Left ventricle myocardium inferior (tissue), 1 donor: Measurements from ENCODE around the gene CA10. TPM values are rescaled to one million over a fixed set of nuclear protein-coding genes. Genes with fewer than 3 reads are reported as not detected.

ENCODE experiments used
- DNase-seq: peaks from one replicate; pipeline ENCODE4 v3.0.0-alpha.2; 2020
- H3K27ac ChIP-seq: fragments of 200-600 bp; replicated peaks from 2 replicates; pipeline ENCODE4 v1.8.0; 2021
- H3K27me3 ChIP-seq: fragments of 200-600 bp; 2 replicates; pipeline ENCODE4 v1.8.0; 2021; ENCODE audit warnings: low read depth
- H3K36me3 ChIP-seq: fragments of 200-600 bp; 2 replicates; pipeline ENCODE4 v1.8.0; 2021
- H3K4me1 ChIP-seq: fragments of 200-600 bp; 2 replicates; pipeline ENCODE4 v1.8.0; 2021
- H3K4me3 ChIP-seq: fragments of 200-600 bp; 2 replicates; pipeline ENCODE4 v1.8.0; 2021; ENCODE audit warnings: mild to moderate bottlenecking, moderate library complexity
- H3K9me3 ChIP-seq: fragments of 200-600 bp; replicated peaks from 2 replicates; pipeline ENCODE4 v1.8.0; 2021
- CTCF ChIP-seq: fragments of 200-600 bp; IDR thresholded peaks from 2 replicates; pipeline ENCODE4 v1.8.0; 2021; ENCODE audit warnings: antibody characterized with exemption, mild to moderate bottlenecking, borderline replicate concordance
- intact Hi-C: fragments of 100-400 bp; cut with micrococcal nuclease; formaldehyde crosslinking; loops from one replicate; pipeline ENCODE4 v1.11.0; 2022
- total RNA-seq: library from RNA; stranded (reverse); fragmentation: NEBNext Ultra II Directional; extraction: Animal tissue kit (Norgen Biotek cat#: 25700); gene quantifications from one replicate; pipeline ENCODE4 v1.2.1, GENCODE V29; 2021
- donor health status: DM: no; HTN: yes; CAD: no; lungs with severe emphysema.

CA10 gene
- total RNA-seq, 1 donor from 2014 or later: not detected

GRCh38 chr17:51585514-51586104 lies 572.9 kb downstream of the CA10 start:
- intact Hi-C loops: no loop called here
- H3K9me3 ChIP-seq: peaks cover 24% of the 10 kb centered on the region
- H3K27me3 ChIP-seq: peaks cover 21% of the 10 kb centered on the region
- no peak for DNase-seq
- no peak overlapping the region for H3K27ac ChIP-seq
- H3K4me3 ChIP-seq: no peak overlapping the region
- H3K4me1 ChIP-seq: no peaks in the 10 kb centered on the region
- H3K36me3 ChIP-seq: no peaks in the 10 kb centered on the region
- TF ChIP-seq CTCF: peak; percentile 64

GRCh38 chr17:51580869-51581268 lies 577.6 kb downstream of the CA10 start:
- intact Hi-C loops: no loop called here
- Histone ChIP-seq H3K27me3 (peaks cover 9% of the 10 kb centered on the region), H3K4me1 (no peaks in the 10 kb centered on the region), H3K36me3 (no peaks in the 10 kb centered on the region), H3K4me3 (no peak overlapping the region), H3K9me3 (peaks cover 46% of the 10 kb centered on the region), H3K27ac (no peak overlapping the region)
- no peak for TF ChIP-seq CTCF
- DNase-seq: no peak
